Measurements from ENCODE around the gene NPPC.
"Not testable (repeated sequence)": the region's sequence is repeated elsewhere in the genome, so short reads cannot be mapped to it uniquely, and the experiment has no call there.

Gene NPPC

GRCh38 chr2:231883468-231883881 is 42.7 kb downstream of the NPPC start:
- no peak for DNase-seq

GRCh38 chr2:231882646-231883045 is 43.5 kb downstream of the NPPC start:
- DNase-seq, result no peak

- DNase-seq, result not testable (repeated sequence)
Measured at GRCh38 chr2:231880371-231880770, 45.8 kb downstream of the NPPC start.

DNA sequence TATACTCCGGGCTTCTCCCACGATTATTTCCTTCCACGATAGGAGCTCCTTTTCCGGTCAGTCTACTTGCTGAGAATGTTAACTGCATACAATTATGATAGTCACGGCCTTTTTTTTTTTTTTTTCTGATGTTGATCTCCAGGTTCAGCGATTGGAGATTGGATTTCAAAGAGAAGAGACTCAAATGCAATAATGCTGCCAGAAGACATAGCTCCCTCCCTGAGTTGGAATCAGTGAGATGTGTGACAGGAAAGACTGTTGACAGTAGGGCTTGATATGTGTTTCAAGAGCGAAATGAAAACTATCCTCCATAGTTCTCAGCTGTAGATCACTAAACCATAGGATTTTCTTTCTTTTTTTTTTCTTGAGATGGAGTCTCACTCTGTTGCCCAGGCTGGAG is 47.0 kb downstream of the NPPC start:
- no peak for DNase-seq

DNA sequence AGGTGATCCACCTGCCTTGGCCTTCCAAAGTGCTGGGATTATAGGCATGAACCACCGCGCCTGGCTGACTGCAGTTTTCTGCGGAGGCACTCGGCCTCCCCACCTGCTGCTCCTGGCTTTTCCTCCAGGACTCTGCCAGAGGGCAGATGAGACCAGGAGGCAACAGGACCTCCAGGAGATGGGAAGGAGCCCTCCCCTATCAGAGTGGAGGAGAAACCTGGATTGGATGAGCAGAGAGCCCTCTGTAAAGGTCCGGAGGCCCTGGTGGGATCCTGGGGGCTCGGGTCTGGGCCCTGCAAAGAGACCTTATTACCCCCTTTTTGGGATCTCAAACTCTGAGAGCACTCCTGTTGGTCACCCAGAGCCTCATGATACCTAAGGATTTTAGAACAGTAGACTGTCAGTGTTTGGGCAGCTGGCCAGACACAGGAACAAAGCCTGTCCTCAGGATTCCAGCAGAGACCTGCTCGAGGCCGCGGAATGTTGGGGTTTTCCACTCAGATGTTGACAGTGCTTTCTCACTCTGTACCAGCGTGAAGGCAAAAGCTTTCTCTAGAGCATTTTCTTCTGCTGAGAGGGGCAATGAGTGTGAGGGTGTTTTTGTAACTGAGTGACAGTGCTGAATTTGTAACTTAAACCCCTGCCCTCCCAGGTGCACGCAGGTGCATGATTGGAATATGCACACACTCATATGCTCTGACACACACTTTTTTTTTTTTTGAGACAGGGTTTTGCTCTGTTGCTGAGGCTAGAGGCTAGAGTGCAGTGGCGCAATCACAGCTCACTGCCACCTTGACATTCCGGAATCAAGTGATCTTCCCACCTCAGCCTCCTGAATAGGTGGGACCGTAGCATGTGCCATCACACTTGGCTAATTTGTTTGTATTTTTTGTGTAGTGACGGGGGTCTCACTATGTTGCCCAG is 48.4 kb downstream of the NPPC start:
- DNase-seq, result no peak

DNA sequence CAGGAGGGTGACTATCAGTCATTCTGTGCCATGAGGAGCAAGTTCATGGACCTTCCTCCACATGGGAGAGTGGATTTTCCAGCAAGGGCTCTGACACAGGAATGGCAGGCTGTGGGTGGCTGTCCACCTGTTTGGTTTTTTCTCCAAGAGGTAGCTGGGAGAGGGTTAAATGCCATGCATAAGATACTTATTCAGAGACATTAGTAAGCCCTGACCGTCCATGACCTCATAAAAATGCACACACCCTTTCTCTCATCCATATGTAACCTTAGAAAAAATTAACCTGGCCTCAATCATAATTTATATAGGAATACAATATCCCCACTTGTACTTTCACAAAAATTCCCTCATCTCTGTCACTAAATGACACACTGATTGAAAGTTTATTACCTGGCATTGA is 51.3 kb downstream of the NPPC start:
- no peak for DNase-seq

All from activated effector memory CD4-positive, alpha-beta T cell treated with Interleukin-2 at 50 U/mL for 16 hours (primary cell).